ENCODE measurements around the gene LMOD2. TPM values are rescaled to one million over a fixed set of nuclear protein-coding genes. Genes with fewer than 3 reads are reported as not detected.
A peak's percentile ranks its signal among the peaks of the same experiment; 100 is the strongest.

The LMOD2 gene
- total RNA-seq, 1 experiment from 2014 or later: not detected

GRCh38 chr7:123640583-123640982 is 15.1 kb upstream of the LMOD2 start:
- DNase-seq (ENCODE audit: low spot score): no peak

DNA sequence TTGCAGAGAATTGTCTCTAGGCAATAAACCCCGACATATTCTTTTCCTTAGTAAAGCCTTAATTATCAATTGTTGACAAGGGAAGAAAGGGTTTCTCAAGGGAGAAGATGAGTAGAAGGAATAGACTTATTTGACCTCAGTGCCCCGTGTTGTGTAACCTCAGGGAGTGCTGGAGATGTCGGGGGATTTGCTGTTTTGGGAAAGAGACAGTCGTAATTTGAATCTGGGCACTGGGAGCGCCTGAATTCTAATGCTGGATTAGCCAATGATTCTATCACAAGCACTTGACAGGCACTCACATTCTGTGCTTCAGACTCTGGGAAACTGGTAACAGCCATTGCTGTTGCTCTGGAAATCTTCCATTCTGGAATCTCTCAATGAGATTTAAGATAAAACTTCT is 13.8 kb upstream of the LMOD2 start:
- no peak for DNase-seq (ENCODE audit: low spot score)

DNA sequence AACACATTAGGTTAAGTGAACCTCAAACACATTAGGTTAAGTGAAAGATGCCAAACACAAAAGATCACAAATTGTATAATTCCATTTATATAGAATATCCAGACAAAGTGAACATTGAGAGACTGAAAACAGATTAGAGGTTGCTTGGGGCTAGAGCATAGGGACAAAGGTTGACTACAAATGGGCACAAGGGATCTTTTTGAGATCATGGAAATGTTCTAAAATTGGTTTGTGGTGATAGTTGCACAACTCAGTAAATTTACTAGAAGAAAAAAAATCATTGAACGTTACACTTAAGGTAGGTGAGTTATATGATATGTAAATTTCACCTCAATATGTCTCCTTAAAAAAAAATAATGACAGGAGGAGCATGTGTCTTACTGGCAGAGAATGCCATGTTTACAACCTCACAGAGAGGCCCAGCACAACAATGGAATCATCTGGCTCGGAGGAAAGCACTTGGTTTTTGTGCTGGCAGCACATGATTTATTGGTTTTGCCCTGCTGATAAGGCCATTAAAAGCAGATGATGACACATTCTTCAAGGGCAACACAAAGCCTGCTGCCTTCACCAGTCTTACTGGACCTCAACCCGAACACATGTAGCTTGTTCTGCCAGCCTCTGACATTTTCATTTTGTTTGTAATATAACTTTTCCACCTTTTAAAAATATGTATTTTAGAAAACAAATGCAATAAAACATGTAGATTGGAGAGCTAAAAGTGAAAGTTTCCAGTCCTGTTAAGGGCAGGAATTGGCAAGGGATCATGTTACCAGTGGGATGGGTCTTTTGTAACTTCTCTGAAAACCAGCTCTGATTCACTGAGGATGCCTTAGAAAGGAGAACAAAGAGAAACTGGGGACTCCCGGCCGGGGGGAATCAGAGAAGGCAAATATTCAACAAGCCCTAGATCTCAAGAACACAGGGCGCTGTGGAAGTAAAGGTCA is 11.9 kb upstream of the LMOD2 start:
- peak; percentile 73 for DNase-seq (ENCODE audit: low spot score)

DNA sequence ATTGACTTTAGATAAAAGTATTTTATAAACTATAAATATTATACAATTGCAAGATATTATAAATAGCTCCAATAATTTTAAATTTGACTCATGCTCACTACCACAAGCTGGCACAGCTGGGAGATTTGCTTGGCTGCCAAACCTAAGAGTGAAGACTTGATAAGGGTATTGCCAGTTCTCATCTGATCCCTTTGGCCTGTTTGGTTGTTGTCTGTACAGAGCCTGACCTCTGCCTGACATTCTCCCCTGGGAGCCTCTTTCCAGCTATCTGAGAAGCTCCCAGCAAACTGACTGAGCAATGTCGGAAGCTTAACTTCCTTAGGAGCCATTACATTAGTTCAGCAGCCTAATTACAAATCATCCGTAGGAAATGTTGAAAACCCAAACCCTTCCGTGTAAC is 10.2 kb upstream of the LMOD2 start:
- DNase-seq (ENCODE audit: low spot score): no peak

DNA sequence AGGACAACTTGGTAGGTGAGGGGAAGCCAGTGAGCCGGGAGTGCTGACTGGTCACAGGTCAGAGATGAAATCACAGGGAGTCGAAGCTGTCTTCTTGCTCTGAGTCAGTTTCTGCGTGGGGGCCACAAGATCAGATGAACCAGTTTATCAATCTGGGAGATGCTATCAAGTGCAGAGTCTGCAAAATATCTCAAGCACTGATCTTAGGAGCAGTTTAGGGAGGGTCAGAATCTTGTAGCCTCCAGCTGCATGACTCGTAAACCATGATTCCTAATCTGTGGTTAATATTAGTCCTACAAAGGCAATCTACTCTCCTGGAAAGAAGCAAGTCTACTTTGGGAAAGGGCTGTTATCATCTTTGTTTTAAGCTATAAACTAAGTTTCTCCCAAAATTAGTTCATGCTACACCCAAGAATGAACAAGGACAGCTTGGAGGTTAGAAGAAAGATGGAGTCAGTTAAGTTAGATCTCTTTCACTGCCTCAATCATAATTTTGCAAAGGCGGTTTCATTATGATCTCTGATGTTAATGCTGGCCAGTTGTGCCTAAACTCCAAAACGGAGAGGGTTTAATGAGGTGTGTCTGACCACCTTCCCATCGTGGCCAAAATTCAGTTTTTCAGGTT is 8.4 kb upstream of the LMOD2 start:
- no peak for DNase-seq (ENCODE audit: low spot score)

GRCh38 chr7:123649964-123650363 is 5.7 kb upstream of the LMOD2 start:
- DNase-seq (ENCODE audit: low spot score): peak; percentile 48

GRCh38 chr7:123650595-123650994 is 5.1 kb upstream of the LMOD2 start:
- no peak for DNase-seq (ENCODE audit: low spot score)

- DNase-seq (ENCODE audit: low spot score): no peak
These were observed 3.3 kb upstream of the LMOD2 start for GRCh38 chr7:123652406-123652805.

GRCh38 chr7:123653162-123653561 is 2.5 kb upstream of the LMOD2 start:
- no peak for DNase-seq (ENCODE audit: low spot score)

DNA sequence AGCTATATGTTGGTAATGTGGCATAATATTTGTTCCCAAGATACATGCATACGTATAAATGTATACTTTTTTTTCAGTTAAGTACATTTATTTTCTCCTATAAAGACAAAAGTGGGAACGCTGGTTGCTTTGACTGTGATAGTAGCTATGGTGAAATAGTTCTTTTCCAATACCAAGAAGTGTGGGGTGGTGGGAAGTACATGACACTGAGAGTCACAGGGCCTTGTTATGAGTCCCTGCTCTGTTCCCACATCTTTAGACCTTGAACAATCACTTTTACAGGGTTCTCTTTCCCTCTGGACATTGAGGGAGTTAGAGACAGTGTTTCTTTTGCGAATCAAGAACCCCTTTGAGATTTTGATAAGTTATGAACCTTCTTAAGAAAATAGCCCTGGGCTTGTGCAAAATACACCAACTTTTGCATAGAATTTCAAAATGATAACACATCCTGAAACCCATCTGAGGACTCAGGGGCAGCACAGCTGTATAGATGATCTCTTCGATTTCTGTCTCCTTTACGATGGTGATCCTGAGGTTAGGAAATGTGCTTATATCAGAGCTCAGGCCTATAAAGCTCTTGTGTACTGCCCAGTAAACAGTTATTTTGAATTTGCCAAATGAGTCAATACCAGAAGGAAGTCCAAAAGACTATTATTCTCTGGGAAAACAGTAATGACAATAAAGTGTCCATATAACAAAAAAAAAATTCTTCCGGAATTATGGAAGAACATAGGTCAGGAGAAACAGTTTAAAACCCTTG is 1.1 kb downstream of the LMOD2 start:
- no peak for DNase-seq (ENCODE audit: low spot score)

DNA sequence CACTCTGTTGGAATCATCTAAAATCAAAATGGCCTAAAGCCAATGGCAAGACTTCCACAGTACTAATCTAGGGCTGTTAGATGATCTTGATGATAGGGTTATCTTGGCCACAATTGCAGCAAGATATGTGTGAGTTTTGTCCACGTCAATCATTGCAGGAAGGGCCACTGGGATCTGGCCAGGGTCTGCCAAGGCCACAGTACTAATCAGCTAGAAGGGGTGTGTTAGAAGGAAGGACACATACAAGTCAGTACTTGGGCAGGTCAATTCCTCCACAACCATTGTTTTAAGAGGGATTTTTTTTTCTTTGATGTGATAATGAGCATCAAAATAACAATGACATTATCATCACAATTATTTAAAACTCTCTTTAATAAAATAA is 1.6 kb downstream of the LMOD2 start:
- no peak for DNase-seq (ENCODE audit: low spot score)

GRCh38 chr7:123658023-123658422 is 2.4 kb downstream of the LMOD2 start:
- DNase-seq (ENCODE audit: low spot score): no peak

DNA sequence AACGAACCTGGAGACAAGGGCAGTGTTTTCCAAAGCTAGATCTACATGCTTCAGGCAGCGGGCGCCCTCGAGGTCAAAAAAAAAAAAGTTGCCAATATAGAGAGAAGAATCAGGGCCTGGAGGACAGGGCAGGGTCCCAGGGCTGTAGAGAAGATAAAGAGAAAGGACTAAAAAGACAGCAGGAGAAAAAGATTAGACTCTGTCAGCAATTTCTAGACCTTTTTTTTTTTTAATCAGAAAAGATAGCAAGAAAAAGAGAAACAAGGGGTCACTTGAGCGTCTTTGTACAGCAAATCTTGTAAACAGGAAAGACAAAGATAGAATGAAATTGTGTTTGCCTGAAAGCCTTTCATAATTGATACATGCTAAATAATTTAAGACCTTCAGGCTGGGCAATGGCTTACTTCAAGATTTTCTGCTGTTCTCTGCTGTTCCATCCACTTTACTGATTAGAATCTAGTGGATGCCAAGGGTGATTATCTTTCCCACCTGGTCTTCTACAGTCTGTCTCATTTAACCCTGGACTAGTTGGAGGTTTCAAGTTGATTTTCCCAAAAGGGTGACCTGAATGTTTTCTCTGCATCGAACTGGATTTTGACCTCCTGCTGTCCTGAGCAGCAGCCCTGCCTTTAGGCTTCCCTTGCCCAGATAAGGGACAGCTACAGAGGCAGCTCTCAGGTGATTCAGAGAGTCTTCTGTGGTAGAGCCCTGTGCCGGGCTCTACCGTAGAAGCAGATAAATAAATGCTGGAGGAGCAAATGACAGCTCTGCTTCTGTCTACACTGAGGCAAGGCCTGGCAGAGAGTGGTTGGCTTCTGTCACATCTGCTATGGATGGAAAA is 5.1 kb downstream of the LMOD2 start:
- no peak for DNase-seq (ENCODE audit: low spot score)

GRCh38 chr7:123661765-123662164 is 6.1 kb downstream of the LMOD2 start:
- DNase-seq (ENCODE audit: low spot score): no peak

DNA sequence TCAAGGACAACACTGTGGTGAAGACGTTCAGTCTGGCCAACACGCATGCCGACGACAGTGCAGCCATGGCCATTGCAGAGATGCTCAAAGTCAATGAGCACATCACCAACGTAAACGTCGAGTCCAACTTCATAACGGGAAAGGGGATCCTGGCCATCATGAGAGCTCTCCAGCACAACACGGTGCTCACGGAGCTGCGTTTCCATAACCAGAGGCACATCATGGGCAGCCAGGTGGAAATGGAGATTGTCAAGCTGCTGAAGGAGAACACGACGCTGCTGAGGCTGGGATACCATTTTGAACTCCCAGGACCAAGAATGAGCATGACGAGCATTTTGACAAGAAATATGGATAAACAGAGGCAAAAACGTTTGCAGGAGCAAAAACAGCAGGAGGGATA is 6.6 kb downstream of the LMOD2 start:
- no peak for DNase-seq (ENCODE audit: low spot score)

GRCh38 chr7:123662755-123663154 is 7.1 kb downstream of the LMOD2 start:
- DNase-seq (ENCODE audit: low spot score): no peak

- no peak for DNase-seq (ENCODE audit: low spot score)
These were observed 7.5 kb downstream of the LMOD2 start for GRCh38 chr7:123663200-123663599.

GRCh38 chr7:123665157-123665556 is 9.5 kb downstream of the LMOD2 start:
- no peak for DNase-seq (ENCODE audit: low spot score)

DNA sequence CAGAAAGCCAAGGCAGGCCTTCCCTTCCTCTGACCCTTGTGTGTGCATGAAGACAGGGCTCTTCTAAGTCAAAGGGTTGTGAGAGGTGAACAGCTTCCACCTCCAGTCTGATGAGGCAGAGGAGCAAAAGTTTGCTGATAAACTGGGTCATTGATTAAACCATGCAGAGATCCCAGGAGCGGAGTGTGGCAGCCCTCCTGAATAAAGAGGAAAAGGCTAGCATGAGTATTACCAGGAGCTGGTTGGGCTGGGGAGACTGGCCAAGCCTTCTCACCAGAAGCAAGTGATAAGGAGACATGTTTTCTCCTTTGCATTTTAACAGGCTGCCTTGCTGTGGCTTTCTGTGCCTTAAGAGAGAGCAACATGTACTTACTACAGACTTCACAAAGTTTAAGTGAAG is 10.2 kb downstream of the LMOD2 start:
- no peak for DNase-seq (ENCODE audit: low spot score)

DNA sequence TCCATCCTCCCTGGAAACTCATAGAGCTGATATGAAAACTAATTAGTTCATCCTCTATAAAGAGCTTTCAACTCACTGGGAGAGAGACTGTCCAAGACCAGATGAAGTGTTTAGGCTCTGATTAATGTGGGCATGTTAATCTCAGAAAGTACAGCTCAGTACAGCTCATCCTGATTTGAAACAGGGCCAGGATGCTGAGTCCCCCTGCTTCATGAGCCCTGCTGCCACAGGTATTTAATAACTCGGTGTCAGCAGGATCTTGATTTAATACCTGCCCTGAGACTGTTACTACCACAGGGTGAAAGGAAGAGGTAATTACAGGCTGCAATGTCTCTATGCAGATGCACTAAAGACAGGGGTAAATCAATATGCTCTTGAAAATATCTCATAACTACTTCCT is 10.8 kb downstream of the LMOD2 start:
- DNase-seq (ENCODE audit: low spot score): no peak

- no peak for DNase-seq (ENCODE audit: low spot score)
These were observed 13.8 kb downstream of the LMOD2 start for GRCh38 chr7:123669485-123669884.
